Measurements from ENCODE around the gene OPA3.

GRCh38 chr19:45527731-45528130, 56.9 kb downstream of the OPA3 start:
- TF ChIP-seq, protein P1, sequence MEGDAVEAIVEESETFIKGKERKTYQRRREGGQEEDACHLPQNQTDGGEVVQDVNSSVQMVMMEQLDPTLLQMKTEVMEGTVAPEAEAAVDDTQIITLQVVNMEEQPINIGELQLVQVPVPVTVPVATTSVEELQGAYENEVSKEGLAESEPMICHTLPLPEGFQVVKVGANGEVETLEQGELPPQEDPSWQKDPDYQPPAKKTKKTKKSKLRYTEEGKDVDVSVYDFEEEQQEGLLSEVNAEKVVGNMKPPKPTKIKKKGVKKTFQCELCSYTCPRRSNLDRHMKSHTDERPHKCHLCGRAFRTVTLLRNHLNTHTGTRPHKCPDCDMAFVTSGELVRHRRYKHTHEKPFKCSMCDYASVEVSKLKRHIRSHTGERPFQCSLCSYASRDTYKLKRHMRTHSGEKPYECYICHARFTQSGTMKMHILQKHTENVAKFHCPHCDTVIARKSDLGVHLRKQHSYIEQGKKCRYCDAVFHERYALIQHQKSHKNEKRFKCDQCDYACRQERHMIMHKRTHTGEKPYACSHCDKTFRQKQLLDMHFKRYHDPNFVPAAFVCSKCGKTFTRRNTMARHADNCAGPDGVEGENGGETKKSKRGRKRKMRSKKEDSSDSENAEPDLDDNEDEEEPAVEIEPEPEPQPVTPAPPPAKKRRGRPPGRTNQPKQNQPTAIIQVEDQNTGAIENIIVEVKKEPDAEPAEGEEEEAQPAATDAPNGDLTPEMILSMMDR (conservative IDR thresholded peaks at IDR 0.05; ENCODE audit: low read length): no peak
- TF ChIP-seq EZH2phosphoT487 (IDR thresholded peaks at IDR 0.05; ENCODE audit: borderline replicate concordance, low read depth, low read length): no peak
